ENCODE data around the gene KMT2C.
"Not testable (repeated sequence)": the region's sequence is repeated elsewhere in the genome, so short reads cannot be mapped to it uniquely, and the experiment has no call there.

Gene KMT2C

GRCh38 chr7:152436111-152436930 is 518 bp upstream of the KMT2C start:
- H3F3A ChIP-seq (ENCODE audit: insufficient read depth) = peaks cover 28% of the 10 kb centered on the region

GRCh38 chr7:152434511-152435383 is 1.1 kb downstream of the KMT2C start:
- Histone ChIP-seq H3K9ac (ENCODE audit: low read length) (peak overlapping the region; percentile 93), H3K4me2 (ENCODE audit: low read depth, low read length, poor library complexity, severe bottlenecking) (peak overlapping the region; percentile 96), H3K27ac (ENCODE audit: low read depth, low read length) (peak overlapping the region; percentile 87), H3K79me2 (ENCODE audit: insufficient read depth, low read length) (peaks cover 54% of the 10 kb centered on the region), H3F3A (ENCODE audit: insufficient read depth) (peaks cover 28% of the 10 kb centered on the region), H3K4me3 (ENCODE audit: insufficient read depth, low read length, poor library complexity, severe bottlenecking) (peak overlapping the region; percentile 95)
- not testable (repeated sequence) for H3K27me3 ChIP-seq (ENCODE audit: low read length); H3K9me3 ChIP-seq (ENCODE audit: insufficient read depth, low read length); H4K20me1 ChIP-seq (ENCODE audit: low read depth, low read length); H3K36me3 ChIP-seq (ENCODE audit: low read length); H2AFZ ChIP-seq (ENCODE audit: low read depth, low read length, severe bottlenecking); H3K9me2 ChIP-seq (replicated peaks; ENCODE audit: insufficient read depth, low read length)

More at GRCh38 chr7:152436111-152436930, 518 bp upstream of the KMT2C start:
- no peaks in the 10 kb centered on the region for H3K36me3 ChIP-seq (ENCODE audit: low read length)
- no peaks in the 10 kb centered on the region for H3K27me3 ChIP-seq (ENCODE audit: low read length)
- H3K9me2 ChIP-seq (replicated peaks; ENCODE audit: insufficient read depth, low read length) = no peaks in the 10 kb centered on the region
- H3K4me2 ChIP-seq (ENCODE audit: low read depth, low read length, poor library complexity, severe bottlenecking) = peak overlapping the region; percentile 68
- H3K79me2 ChIP-seq (ENCODE audit: insufficient read depth, low read length) = peaks cover 38% of the 10 kb centered on the region
- H2AFZ ChIP-seq (ENCODE audit: low read depth, low read length, severe bottlenecking) = peak overlapping the region; percentile 89
- H3K4me3 ChIP-seq (ENCODE audit: insufficient read depth, low read length, poor library complexity, severe bottlenecking) = peak overlapping the region; percentile 67
- peak overlapping the region; percentile 60 for H3K9ac ChIP-seq (ENCODE audit: low read length)
- 0 out of 2 replicates have a peak, but pooled peaks cover 6% of the 10 kb centered on the region for H4K20me1 ChIP-seq (ENCODE audit: low read depth, low read length)
- TF ChIP-seq EZH2phosphoT487 (conservative IDR thresholded peaks at IDR 0.05; ENCODE audit: low read length) (no peak), CTCF (IDR thresholded peaks at IDR 0.05; ENCODE audit: insufficient read depth, low read length, poor library complexity, severe bottlenecking) (no peak)
- peak overlapping the region; percentile 76 for H3K27ac ChIP-seq (ENCODE audit: low read depth, low read length)
- no peaks in the 10 kb centered on the region for H3K9me3 ChIP-seq (ENCODE audit: insufficient read depth, low read length)

- H3K4me2 ChIP-seq (ENCODE audit: low read depth, low read length, poor library complexity, severe bottlenecking) = peak overlapping the region; percentile 96
- not testable (repeated sequence) for H3K9me3 ChIP-seq (ENCODE audit: insufficient read depth, low read length); H3K9me2 ChIP-seq (replicated peaks; ENCODE audit: insufficient read depth, low read length); H3K27me3 ChIP-seq (ENCODE audit: low read length); H2AFZ ChIP-seq (ENCODE audit: low read depth, low read length, severe bottlenecking); H3K36me3 ChIP-seq (ENCODE audit: low read length); H4K20me1 ChIP-seq (ENCODE audit: low read depth, low read length)
- H3K4me3 ChIP-seq (ENCODE audit: insufficient read depth, low read length, poor library complexity, severe bottlenecking) = peak overlapping the region; percentile 95
- H3K27ac ChIP-seq (ENCODE audit: low read depth, low read length) = peak overlapping the region; percentile 87
- peaks cover 28% of the 10 kb centered on the region for H3F3A ChIP-seq (ENCODE audit: insufficient read depth)
- peaks cover 63% of the 10 kb centered on the region for H3K79me2 ChIP-seq (ENCODE audit: insufficient read depth, low read length)
- H3K9ac ChIP-seq (ENCODE audit: low read length) = peak overlapping the region; percentile 93
These were observed 1.9 kb downstream of the KMT2C start for GRCh38 chr7:152433721-152434490.

- not testable (repeated sequence) for H3K36me3 ChIP-seq (ENCODE audit: low read length); H3K9me2 ChIP-seq (replicated peaks; ENCODE audit: insufficient read depth, low read length); H3K9me3 ChIP-seq (ENCODE audit: insufficient read depth, low read length); H2AFZ ChIP-seq (ENCODE audit: low read depth, low read length, severe bottlenecking); H3K27me3 ChIP-seq (ENCODE audit: low read length)
- Histone ChIP-seq H3K4me3 (ENCODE audit: insufficient read depth, low read length, poor library complexity, severe bottlenecking) (peak overlapping the region; percentile 95), H3K27ac (ENCODE audit: low read depth, low read length) (peak overlapping the region; percentile 87), H4K20me1 (ENCODE audit: low read depth, low read length) (peaks cover 14% of the 10 kb centered on the region; the same call in 1 of the 2 replicates), H3F3A (ENCODE audit: insufficient read depth) (peaks cover 28% of the 10 kb centered on the region), H3K9ac (ENCODE audit: low read length) (peak overlapping the region; percentile 93), H3K79me2 (ENCODE audit: insufficient read depth, low read length) (peaks cover 74% of the 10 kb centered on the region), H3K4me2 (ENCODE audit: low read depth, low read length, poor library complexity, severe bottlenecking) (peak overlapping the region; percentile 96)
These were observed 3.1 kb downstream of the KMT2C start for GRCh38 chr7:152432735-152433134.
